Mucosa of descending colon (tissue), 3 donors: Measurements from ENCODE around the gene TMEM154. TPM values are rescaled to one million over a fixed set of nuclear protein-coding genes. Genes with fewer than 3 reads are reported as not detected.

Source experiments
- ATAC-seq: fragments of 200-7000 bp; cut with Tn5 transposase; one replicate; pipeline ENCODE4 v1.9.1; 2020; ENCODE audit warnings: mild to moderate bottlenecking, moderate library complexity
- DNase-seq, 3 donors: peaks; one replicate each; pipeline ENCODE4 v3.0.0-alpha.2; 2020
- H3K36me3 ChIP-seq: fragments of 200-600 bp; one replicate; pipeline ENCODE4 v1.8.0; 2021; ENCODE audit warnings: low read depth, mild to moderate bottlenecking
- H3K4me1 ChIP-seq: fragments of 200-600 bp; one replicate; pipeline ENCODE4 v1.8.0; 2021; ENCODE audit warnings: low read depth, mild to moderate bottlenecking
- H3K4me3 ChIP-seq: fragments of 200-600 bp; one replicate; pipeline ENCODE4 v1.8.0; 2021; ENCODE audit warnings: mild to moderate bottlenecking
- H3K9me3 ChIP-seq: fragments of 200-600 bp; one replicate; pipeline ENCODE4 v1.8.0; 2021; ENCODE audit warnings: mild to moderate bottlenecking
- intact Hi-C, 2 donors: fragments of 100-400 bp; cut with DNase I in 1 of 2; cut with micrococcal nuclease in 1 of 2; formaldehyde crosslinking; loops; one replicate each; pipeline versions ENCODE4 v1.11.0 to v1.11.1; 2022; cut with DNase I, micrococcal nuclease
- total RNA-seq, 3 donors: library from RNA; stranded (reverse); fragmentation: NEBNext Ultra II Directional in 2 of 3; extraction: Animal tissue kit (Norgen Biotek cat#: 25700) in 2 of 3; gene quantifications; one replicate each; pipeline versions ENCODE4 v1.2.1 to v1.2.4, GENCODE V29; 2021 to 2023
- TF ChIP-seq, protein P1 (sequence below): fragments of 200-600 bp; IDR thresholded peaks from one replicate; pipeline ENCODE4 v1.8.0; 2022; ENCODE audit warnings: antibody characterized with exemption, mild to moderate bottlenecking
- donor health status: DM: no; HTN: no; CAD: no; lungs with moderate emphysema.
- donor health status: DM: no; HTN: no; CAD: no.
- donor health status: DM: no; HTN: yes; CAD: no.

The TMEM154 gene
- total RNA-seq, 3 donors from 2014 or later, result 1.5 to 6.5 (median 1.8) TPM

DNA sequence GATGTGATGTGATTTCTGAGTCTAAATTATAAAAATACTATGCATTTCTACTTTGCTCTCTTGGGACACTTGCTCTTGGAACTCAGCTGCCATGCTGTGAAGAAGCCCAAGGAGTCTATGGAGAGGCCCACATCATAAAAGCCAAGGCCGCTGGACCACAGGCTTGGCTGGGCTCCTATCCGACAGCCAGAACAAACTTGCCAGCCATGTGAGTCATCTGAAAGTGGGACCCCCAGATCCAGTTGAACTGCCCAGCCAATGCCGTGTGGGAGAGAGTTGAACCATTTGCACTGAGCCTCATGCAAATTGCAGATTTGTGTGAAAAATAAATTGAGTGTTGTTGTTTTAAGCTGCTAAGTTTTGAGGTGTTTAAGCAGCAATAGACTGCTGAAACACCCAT lies 60.2 kb downstream of the TMEM154 start:
- Histone ChIP-seq H3K4me1 (no peaks in the 10 kb centered on the region), H3K9me3 (no peaks in the 10 kb centered on the region), H3K36me3 (no peaks in the 10 kb centered on the region), H3K4me3 (no peak overlapping the region)
- TF ChIP-seq, protein P1, sequence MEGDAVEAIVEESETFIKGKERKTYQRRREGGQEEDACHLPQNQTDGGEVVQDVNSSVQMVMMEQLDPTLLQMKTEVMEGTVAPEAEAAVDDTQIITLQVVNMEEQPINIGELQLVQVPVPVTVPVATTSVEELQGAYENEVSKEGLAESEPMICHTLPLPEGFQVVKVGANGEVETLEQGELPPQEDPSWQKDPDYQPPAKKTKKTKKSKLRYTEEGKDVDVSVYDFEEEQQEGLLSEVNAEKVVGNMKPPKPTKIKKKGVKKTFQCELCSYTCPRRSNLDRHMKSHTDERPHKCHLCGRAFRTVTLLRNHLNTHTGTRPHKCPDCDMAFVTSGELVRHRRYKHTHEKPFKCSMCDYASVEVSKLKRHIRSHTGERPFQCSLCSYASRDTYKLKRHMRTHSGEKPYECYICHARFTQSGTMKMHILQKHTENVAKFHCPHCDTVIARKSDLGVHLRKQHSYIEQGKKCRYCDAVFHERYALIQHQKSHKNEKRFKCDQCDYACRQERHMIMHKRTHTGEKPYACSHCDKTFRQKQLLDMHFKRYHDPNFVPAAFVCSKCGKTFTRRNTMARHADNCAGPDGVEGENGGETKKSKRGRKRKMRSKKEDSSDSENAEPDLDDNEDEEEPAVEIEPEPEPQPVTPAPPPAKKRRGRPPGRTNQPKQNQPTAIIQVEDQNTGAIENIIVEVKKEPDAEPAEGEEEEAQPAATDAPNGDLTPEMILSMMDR, result no peak
- no peak for DNase-seq
- ATAC-seq, result no peak
- intact Hi-C loops, result no loop called here

DNA sequence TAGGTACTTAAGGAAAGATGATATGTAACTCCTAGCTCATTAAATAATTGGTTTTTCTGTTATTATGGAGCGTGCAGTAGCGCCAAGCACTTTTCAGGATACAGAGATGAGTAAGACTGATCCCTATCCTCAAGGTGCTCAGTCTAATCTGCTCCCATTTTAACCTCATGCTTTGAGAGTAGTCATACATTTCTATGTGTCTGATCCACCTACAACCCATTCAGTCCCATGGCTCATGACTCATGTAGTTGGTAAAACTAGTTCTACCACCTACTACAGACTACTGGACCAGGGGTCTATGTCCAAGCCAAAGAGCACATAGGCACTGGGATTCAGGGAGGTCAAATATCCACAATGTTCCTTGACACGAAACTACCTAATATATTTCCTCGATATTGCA lies 60.8 kb downstream of the TMEM154 start:
- no peak for DNase-seq
- TF ChIP-seq, protein P1, result no peak
- intact Hi-C loops, result no loop called here
- Histone ChIP-seq H3K4me3 (no peak overlapping the region), H3K4me1 (no peaks in the 10 kb centered on the region), H3K9me3 (no peaks in the 10 kb centered on the region), H3K36me3 (no peaks in the 10 kb centered on the region)
- ATAC-seq, result no peak

DNA sequence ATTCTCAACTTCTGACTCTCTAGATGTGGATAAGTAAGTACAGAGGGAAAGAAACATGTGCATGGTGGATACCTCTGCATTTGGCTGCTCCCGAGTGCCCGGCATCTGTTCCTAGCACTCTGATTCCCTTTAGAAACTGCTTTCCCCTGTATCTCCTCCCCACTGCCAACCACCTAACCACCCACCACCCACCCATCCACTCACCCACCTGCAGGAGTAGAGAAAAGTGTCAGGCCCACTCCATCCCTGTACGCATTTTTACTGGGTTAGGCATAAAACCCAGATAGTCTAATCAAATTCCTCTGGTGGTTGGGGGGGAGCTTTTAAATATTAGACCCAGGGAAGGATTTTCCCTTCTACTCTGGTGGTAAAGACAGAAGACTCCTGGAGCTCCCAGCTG lies 63.0 kb downstream of the TMEM154 start:
- TF ChIP-seq, protein P1, result no peak
- DNase-seq (no peak), ATAC-seq (no peak)
- no peaks in the 10 kb centered on the region for H3K9me3 ChIP-seq
- no peaks in the 10 kb centered on the region for H3K4me1 ChIP-seq
- no peak overlapping the region for H3K4me3 ChIP-seq
- no peaks in the 10 kb centered on the region for H3K36me3 ChIP-seq
- intact Hi-C loops, result no loop called here

DNA sequence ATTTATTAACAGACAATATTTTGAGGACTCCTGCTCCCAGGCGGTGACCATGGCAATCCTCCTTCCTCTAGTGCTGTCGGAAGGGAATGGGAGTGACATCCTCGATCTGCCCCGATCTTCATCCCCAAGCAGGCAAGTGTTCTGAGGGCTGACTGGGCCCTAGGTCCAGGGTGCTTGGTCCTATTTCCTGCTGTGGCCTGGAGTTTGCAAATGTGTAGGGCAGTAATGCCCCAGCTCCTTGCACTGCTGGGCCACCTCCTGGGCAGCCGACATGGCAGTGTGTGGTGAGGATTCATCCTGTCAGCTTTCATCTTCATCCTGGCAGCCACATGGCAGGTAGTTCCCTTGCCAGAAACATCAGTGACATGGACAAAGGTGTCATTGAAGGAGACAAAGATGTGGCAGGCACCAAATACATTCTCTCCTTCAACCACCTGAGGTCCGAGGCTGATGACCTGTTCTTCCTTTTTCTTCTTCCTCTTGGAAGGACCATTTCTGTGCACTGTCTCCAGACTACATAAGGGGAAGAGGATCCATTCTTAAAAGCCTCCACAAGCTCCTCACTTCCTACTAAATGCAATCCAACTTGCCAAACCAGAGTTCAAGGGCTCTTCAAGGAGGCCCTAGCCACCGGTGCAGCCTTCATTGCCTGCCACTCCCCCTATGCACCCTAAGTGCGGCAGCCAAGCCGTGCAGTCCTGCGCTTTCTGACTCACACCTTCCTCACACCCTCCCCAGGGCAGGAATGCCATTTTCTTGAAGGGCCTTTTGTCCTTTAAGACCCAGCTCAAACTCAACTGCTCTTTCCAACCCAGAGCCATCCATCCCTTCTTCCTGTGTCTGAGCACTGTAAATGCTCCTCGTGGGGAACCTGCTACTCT lies 65.7 kb downstream of the TMEM154 start:
- Histone ChIP-seq H3K4me3 (no peak overlapping the region), H3K4me1 (no peaks in the 10 kb centered on the region), H3K36me3 (no peaks in the 10 kb centered on the region), H3K9me3 (no peaks in the 10 kb centered on the region)
- DNase-seq (no peak), ATAC-seq (no peak)
- intact Hi-C loops, result no loop called here
- TF ChIP-seq, protein P1, result no peak

DNA sequence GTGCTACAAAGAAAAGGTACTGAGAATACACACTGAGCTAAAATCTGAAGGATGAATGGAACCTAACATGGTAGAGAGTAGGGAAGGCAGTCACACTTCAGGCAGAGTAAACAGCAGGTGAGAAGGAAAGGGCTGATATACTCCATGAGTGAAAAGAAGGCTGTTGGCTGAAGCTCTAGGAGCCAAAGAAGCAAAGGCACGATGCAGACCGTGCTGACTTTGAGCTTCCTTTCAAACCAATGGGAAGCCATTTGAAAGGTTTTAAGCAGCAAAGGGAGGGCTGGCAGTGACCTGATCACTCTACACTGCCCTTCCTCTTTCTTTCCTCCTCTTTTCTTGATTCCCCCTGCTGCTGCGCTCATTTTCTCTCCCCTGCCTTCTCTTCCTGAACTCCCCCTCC lies 66.4 kb downstream of the TMEM154 start:
- Histone ChIP-seq H3K4me3 (no peak overlapping the region), H3K9me3 (no peaks in the 10 kb centered on the region), H3K36me3 (no peaks in the 10 kb centered on the region), H3K4me1 (no peaks in the 10 kb centered on the region)
- intact Hi-C loops, result no loop called here
- TF ChIP-seq, protein P1, result no peak
- DNase-seq, result no peak
- ATAC-seq, result no peak
